ENCODE results near the gene KCNC1. TPM values are rescaled to one million over a fixed set of nuclear protein-coding genes. Genes with fewer than 3 reads are reported as not detected.

Gene KCNC1
- total and polyA plus RNA-seq, 4 donors = 3.8 to 48.7 (median 31.0) TPM

DNA sequence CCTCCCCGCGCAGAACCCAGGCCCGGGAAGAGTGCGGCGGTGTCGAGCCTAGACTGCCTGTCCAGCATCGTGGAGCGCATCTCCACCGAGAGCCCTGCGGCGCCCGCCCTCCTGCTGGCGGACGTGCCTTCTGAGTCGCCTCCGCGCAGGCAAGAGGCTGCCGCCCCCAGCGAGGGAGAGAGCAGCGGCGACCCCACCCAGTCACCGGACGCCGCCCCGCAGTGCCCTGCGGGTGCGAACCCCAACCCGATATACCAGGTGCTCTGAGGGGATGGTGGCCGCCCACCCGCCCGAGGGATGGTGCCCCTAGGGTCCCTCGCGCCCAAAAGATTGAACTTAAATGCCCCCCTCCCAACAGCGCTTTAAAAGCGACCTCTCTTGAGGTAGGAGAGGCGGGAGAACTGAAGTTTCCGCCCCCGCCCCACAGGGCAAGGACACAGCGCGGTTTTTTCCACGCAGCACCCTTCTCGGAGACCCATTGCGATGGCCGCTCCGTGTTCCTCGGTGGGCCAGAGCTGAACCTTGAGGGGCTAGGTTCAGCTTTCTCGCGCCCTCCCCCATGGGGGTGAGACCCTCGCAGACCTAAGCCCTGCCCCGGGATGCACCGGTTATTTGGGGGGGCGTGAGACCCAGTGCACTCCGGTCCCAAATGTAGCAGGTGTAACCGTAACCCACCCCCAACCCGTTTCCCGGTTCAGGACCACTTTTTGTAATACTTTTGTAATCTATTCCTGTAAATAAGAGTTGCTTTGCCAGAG is 13.2 kb upstream of the KCNC1 start:
- Histone ChIP-seq H3K27me3 (ENCODE audit: control insufficient read depth, insufficient read depth, low read length) (peaks cover 84% of the 10 kb centered on the region), H3K9me3 (ENCODE audit: control insufficient read depth, insufficient read depth, low read length) (no peaks in the 10 kb centered on the region), H3K36me3 (ENCODE audit: control insufficient read depth, insufficient read depth, low read length) (no peaks in the 10 kb centered on the region), H3K4me1 (ENCODE audit: control insufficient read depth, insufficient read depth, low read length) (peaks cover 33% of the 10 kb centered on the region), H3K27ac (ENCODE audit: low read depth, low read length) (no peak overlapping the region), H3K4me3 (ENCODE audit: low read depth, low read length) (no peak overlapping the region)
- WGBS (ENCODE audit: insufficient coverage) = 6% methylated on average over 47 of the region's 56 CpGs
- DNase-seq (ENCODE audit: low read depth in 4 of 6, low spot score in 6 of 6) = no peak

DNA sequence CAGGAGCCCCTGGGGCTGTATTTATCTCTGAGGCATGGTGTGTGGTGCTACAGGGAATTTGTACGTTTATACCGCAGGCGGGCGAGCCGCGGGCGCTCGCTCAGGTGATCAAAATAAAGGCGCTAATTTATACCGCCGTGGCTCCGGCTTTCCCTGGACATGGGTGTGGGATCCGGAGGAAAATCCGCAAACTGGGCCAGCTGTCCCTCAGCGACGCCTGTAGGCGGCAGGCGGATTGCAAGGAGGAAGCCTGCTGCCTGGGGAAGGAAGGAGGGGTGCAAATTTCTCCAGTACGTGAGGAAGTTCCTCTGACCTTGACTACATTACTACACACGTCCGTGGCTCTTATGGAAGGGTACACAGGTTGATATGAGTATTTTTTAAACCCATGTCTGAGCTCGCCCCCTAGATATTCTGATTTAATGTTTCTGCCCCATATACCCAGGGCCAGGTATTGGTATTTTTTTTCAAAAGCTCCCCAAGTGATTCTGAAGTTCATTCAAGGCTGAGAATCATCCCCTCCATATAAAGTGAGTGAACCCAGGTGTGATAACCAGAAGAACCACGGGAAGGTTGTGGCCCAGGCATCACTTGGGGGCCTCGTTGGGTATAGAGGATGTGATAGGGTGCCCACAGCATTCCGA is 12.5 kb upstream of the KCNC1 start:
- peak in 1 of 6 donors; percentile 44 for DNase-seq (ENCODE audit: low read depth in 4 of 6, low spot score in 6 of 6)
- H3K9me3 ChIP-seq (ENCODE audit: control insufficient read depth, insufficient read depth, low read length) = no peaks in the 10 kb centered on the region
- peaks cover 33% of the 10 kb centered on the region for H3K4me1 ChIP-seq (ENCODE audit: control insufficient read depth, insufficient read depth, low read length)
- WGBS (ENCODE audit: insufficient coverage) = 8% methylated on average over 20 of the region's 25 CpGs
- no peaks in the 10 kb centered on the region for H3K36me3 ChIP-seq (ENCODE audit: control insufficient read depth, insufficient read depth, low read length)
- peaks cover 78% of the 10 kb centered on the region for H3K27me3 ChIP-seq (ENCODE audit: control insufficient read depth, insufficient read depth, low read length)
- H3K4me3 ChIP-seq (ENCODE audit: low read depth, low read length) = no peak overlapping the region
- H3K27ac ChIP-seq (ENCODE audit: low read depth, low read length) = no peak overlapping the region

DNA sequence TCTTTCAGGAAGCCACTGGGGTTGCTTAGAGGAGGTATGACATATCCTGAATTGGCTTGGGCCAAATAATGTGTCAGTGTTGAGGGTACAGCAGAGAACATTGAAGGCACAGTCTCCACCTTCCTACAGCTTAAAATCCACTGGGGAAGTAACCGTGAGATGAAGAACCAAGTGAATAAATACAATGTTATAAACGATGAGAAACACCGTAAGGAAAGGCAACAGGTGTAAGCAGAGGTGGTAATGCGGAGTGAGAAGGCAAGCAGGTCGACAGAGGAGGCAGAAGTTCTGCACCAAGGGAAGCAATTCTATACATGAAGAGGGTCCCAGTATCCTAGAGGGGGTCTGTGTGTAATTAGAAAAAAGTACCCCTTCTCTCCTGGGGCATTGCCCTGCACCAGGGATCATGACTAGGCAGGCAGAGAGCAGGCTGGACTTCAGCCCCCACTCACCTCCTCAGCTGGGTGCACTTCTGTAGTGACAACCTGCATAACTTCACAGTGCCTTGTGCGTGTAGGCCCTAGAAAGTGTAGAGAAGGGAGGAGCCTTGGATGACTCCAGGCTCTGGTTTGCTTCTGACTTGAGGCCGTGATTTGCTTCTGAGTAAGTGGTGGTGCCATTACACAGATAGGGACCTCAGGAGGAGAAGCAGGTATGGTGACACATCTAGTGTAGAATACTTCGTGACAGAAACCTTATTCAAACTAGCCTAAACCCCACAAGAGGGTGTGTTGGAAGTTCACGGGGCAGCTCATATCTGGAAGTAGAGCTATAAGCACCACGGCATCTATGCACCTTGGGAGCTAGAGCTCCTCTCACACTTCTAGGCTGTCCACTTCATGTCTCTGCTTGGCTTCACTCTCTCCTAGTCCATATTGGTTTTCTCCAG is 10.3 kb upstream of the KCNC1 start:
- no peaks in the 10 kb centered on the region for H3K36me3 ChIP-seq (ENCODE audit: control insufficient read depth, insufficient read depth, low read length)
- H3K4me1 ChIP-seq (ENCODE audit: control insufficient read depth, insufficient read depth, low read length) = peaks cover 27% of the 10 kb centered on the region
- no peak for DNase-seq (ENCODE audit: low read depth in 4 of 6, low spot score in 6 of 6)
- H3K4me3 ChIP-seq (ENCODE audit: low read depth, low read length) = no peak overlapping the region
- 69% methylated on average over 4 of the region's 10 CpGs for WGBS (ENCODE audit: insufficient coverage)
- H3K27me3 ChIP-seq (ENCODE audit: control insufficient read depth, insufficient read depth, low read length) = peaks cover 57% of the 10 kb centered on the region
- H3K27ac ChIP-seq (ENCODE audit: low read depth, low read length) = no peak overlapping the region
- H3K9me3 ChIP-seq (ENCODE audit: control insufficient read depth, insufficient read depth, low read length) = no peaks in the 10 kb centered on the region

DNA sequence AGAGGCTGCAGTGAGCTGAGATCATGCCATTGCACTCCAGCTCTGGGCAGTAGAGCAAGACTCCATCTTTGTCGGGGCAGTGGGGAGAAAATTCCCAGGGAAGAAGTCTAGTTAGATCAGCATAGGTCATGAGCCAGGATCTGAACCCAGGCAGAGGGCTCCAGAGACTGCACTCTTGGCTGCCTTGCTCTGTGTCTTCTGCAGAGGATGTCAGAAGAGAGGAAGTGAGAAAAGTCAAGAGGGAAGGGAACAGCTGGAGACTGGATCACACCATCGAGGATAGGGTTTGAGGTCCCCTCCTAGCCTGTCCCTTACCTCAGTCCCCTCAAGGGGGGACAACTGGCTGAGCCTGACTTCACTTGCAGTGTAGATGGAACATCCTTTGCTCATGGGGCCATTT is 9.4 kb upstream of the KCNC1 start:
- WGBS (ENCODE audit: insufficient coverage) = 100% methylated on average over 1 of the region's 2 CpGs

DNA sequence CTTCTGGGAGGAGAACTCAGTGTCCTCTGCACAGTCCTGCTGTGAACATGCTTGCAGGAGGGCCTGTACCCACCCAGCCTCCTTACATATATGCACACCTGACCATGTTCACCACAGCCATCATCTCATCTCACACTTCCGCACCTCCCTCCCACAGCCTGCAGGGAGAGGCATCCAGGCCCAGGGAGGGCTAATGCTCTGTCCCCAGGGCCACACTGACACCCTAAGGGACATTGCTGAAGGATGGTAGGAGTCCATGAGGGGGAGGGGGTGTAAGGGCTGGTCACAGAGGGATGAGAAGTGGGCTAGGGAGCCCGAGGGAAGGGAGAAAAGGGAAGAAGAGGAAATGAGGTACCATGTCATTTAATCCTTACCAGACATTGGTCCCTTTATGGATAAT is 4.4 kb upstream of the KCNC1 start:
- no peaks in the 10 kb centered on the region for H3K9me3 ChIP-seq (ENCODE audit: control insufficient read depth, insufficient read depth, low read length)
- no peak overlapping the region for H3K4me3 ChIP-seq (ENCODE audit: low read depth, low read length)
- peaks cover 17% of the 10 kb centered on the region for H3K4me1 ChIP-seq (ENCODE audit: control insufficient read depth, insufficient read depth, low read length)
- WGBS (ENCODE audit: insufficient coverage) = 40% methylated on average over 1 of the region's 2 CpGs
- H3K27ac ChIP-seq (ENCODE audit: low read depth, low read length) = no peak overlapping the region
- no peaks in the 10 kb centered on the region for H3K36me3 ChIP-seq (ENCODE audit: control insufficient read depth, insufficient read depth, low read length)
- DNase-seq (ENCODE audit: low read depth in 4 of 6, low spot score in 6 of 6) = no peak
- peaks cover 10% of the 10 kb centered on the region for H3K27me3 ChIP-seq (ENCODE audit: control insufficient read depth, insufficient read depth, low read length)

More for the DNA sequence above, 9.4 kb upstream of the KCNC1 start:
- no peaks in the 10 kb centered on the region for H3K9me3 ChIP-seq (ENCODE audit: control insufficient read depth, insufficient read depth, low read length)
- peaks cover 19% of the 10 kb centered on the region for H3K4me1 ChIP-seq (ENCODE audit: control insufficient read depth, insufficient read depth, low read length)
- no peaks in the 10 kb centered on the region for H3K36me3 ChIP-seq (ENCODE audit: control insufficient read depth, insufficient read depth, low read length)
- no peak for DNase-seq (ENCODE audit: low read depth in 4 of 6, low spot score in 6 of 6)
- no peak overlapping the region for H3K4me3 ChIP-seq (ENCODE audit: low read depth, low read length)
- H3K27ac ChIP-seq (ENCODE audit: low read depth, low read length) = no peak overlapping the region
- H3K27me3 ChIP-seq (ENCODE audit: control insufficient read depth, insufficient read depth, low read length) = peaks cover 50% of the 10 kb centered on the region

DNA sequence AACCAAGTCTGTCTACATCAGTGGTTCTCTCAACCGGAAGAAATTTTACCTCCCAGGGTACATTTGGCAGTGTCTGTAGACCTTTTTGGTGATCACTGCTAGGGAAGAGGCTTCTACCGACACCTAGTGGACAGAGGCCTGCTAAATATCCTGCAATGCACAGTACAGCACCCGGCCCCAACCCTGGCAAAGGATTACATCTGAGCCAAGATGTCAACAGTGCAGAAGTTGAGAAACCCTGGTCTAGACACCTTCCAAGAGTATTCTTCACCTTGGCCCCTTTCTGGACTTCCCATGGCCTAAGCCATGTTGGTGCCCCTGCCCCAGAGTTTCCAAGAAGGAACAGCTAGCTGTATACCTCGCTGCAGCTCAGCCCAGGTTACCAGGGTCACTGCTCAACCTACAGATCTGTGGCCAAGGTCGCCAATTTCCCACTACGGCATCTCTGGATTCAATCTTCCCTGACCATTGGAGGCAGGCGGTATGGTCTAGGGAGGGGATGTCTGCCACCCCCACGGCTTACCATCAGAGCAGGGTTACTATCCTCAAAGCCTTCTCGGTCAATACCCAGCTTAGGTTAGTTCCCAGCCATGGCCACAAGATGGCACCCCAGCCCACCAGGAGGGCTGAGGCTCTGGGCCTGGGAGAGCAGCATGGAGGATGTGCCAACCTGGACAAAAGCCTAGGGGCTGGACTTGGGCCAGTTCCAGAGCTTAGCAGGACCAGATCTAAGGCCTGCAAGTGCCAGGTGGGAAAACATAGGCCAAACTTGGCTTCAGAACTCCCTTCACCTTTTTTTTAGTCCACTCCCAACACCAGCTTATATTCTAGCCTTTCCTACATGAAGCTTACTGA is 3.7 kb upstream of the KCNC1 start:
- H3K4me3 ChIP-seq (ENCODE audit: low read depth, low read length) = no peak overlapping the region
- peaks cover 9% of the 10 kb centered on the region for H3K27me3 ChIP-seq (ENCODE audit: control insufficient read depth, insufficient read depth, low read length)
- peak in 5 of 6 donors; percentile 85 to 97 (median 92) for DNase-seq (ENCODE audit: low read depth in 4 of 6, low spot score in 6 of 6)
- H3K36me3 ChIP-seq (ENCODE audit: control insufficient read depth, insufficient read depth, low read length) = no peaks in the 10 kb centered on the region
- H3K4me1 ChIP-seq (ENCODE audit: control insufficient read depth, insufficient read depth, low read length) = peaks cover 23% of the 10 kb centered on the region
- no peak overlapping the region for H3K27ac ChIP-seq (ENCODE audit: low read depth, low read length)
- H3K9me3 ChIP-seq (ENCODE audit: control insufficient read depth, insufficient read depth, low read length) = no peaks in the 10 kb centered on the region
- WGBS (ENCODE audit: insufficient coverage) = 19% methylated on average over 6 of the region's 9 CpGs

DNA sequence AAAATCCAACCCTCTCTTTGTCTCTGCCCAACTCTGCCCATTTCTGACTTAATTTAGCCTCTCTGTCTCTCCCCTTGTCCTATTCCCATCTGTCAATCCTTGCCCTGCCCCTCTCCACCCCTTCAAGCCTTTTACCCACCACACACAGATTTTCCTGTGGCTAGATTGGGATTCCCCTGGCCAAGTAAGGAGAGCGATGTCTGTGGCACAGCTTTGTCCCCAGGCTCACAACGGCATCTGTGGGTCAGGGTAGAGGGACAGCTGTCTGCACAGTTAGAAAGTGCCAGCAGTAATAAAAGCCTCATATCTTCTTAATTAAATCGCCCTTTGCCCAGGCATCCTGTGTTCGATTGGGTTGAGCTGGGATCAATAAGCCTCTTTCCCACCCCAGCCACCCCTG is 1.3 kb upstream of the KCNC1 start:
- 71% methylated on average over 4 of the region's 4 CpGs for WGBS (ENCODE audit: insufficient coverage)
- Histone ChIP-seq H3K27ac (ENCODE audit: low read depth, low read length) (no peak overlapping the region), H3K4me3 (ENCODE audit: low read depth, low read length) (no peak overlapping the region), H3K4me1 (ENCODE audit: control insufficient read depth, insufficient read depth, low read length) (peaks cover 46% of the 10 kb centered on the region), H3K9me3 (ENCODE audit: control insufficient read depth, insufficient read depth, low read length) (no peaks in the 10 kb centered on the region), H3K36me3 (ENCODE audit: control insufficient read depth, insufficient read depth, low read length) (no peaks in the 10 kb centered on the region), H3K27me3 (ENCODE audit: control insufficient read depth, insufficient read depth, low read length) (peaks cover 23% of the 10 kb centered on the region)
- DNase-seq (ENCODE audit: low read depth in 4 of 6, low spot score in 6 of 6) = no peak

DNA sequence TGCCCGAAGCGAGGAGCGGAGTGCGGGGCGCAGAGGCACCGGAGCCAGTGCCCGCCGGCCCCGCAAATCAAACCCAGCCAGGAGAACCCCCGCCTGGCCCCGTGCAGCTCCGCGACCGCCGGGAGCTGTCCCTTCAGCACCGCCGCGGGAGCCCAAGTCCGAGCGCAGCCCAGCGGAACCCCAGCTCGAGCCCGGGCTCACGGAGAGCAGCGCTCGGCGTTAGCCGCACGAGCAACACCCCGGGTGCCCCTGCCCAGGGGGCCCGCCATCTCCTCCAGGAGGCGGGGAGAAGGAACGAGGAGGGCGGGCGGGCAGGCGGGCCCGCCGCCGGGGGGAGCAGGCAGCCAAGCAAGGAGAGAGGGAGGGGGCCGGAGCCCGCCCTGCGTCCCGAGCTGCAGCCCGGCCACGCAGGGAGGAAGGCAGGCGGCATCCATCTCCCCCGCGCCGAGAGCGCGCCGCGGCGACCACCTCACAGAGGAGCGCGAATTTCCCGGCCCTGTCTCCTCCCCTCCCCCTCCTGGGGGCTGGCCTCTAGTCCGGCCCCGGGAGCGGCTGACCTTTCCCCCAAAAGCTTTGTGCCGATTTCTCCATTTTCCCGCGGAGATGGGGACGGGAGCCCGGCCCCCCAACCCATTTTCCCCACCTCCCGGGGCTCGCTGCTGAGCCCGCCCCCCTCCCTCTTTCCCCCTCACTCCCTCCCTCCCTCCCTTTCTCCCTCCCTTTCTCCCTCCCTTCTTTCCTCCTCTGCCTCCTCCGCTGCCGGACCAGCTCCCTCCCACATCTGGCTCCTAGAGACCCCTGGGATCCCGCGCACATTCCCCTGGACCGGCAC is 621 bp downstream of the KCNC1 start:
- H3K36me3 ChIP-seq (ENCODE audit: control insufficient read depth, insufficient read depth, low read length) = peaks cover 4% of the 10 kb centered on the region
- peak overlapping the region; percentile 46 for H3K4me3 ChIP-seq (ENCODE audit: low read depth, low read length)
- DNase-seq (ENCODE audit: low read depth in 4 of 6, low spot score in 6 of 6) = peak in 2 of 6 donors; percentile 78 to 82
- peaks cover 21% of the 10 kb centered on the region for H3K27me3 ChIP-seq (ENCODE audit: control insufficient read depth, insufficient read depth, low read length)
- no peak overlapping the region for H3K27ac ChIP-seq (ENCODE audit: low read depth, low read length)
- no peaks in the 10 kb centered on the region for H3K9me3 ChIP-seq (ENCODE audit: control insufficient read depth, insufficient read depth, low read length)
- peaks cover 57% of the 10 kb centered on the region for H3K4me1 ChIP-seq (ENCODE audit: control insufficient read depth, insufficient read depth, low read length)
- WGBS (ENCODE audit: insufficient coverage) = under 1% methylated on average over 65 of the region's 73 CpGs

Data from spinal cord (tissue), 10 donors.